Islet of Langerhans (tissue), 1 donor: ENCODE results near the gene SERPINB1.

ENCODE experiments used
- FAIRE-seq: peaks from one replicate; lab custom pipeline; 2011; peaks lifted over from hg19 to GRCh38; lab: Jason Lieb, UNC

Gene SERPINB1

DNA sequence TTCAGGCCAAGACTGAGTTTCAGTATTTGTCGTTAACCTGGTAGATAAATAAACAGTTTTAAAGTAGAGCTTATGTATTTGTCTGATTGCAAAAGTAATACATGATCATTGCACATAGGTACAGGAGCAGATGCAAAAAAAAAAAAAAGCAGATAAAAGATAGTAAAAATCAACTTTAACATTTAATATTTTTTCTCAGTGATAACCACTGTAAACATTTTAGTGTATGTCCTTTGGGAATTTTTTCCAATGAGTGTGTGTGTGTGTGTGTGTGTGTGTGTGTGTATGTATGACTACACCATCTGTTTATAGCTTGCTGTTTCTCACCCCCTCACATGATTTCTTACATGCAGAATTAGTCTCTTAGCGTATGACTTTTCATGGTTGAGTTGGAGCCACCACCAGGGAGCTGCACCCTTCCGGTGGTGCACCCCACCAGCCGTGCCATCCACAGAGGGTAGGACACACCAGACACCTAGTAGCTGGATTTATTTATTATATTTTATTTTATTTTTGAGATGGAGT, 50.2 kb downstream of the SERPINB1 start:
- peak; percentile 76 for FAIRE-seq

DNA sequence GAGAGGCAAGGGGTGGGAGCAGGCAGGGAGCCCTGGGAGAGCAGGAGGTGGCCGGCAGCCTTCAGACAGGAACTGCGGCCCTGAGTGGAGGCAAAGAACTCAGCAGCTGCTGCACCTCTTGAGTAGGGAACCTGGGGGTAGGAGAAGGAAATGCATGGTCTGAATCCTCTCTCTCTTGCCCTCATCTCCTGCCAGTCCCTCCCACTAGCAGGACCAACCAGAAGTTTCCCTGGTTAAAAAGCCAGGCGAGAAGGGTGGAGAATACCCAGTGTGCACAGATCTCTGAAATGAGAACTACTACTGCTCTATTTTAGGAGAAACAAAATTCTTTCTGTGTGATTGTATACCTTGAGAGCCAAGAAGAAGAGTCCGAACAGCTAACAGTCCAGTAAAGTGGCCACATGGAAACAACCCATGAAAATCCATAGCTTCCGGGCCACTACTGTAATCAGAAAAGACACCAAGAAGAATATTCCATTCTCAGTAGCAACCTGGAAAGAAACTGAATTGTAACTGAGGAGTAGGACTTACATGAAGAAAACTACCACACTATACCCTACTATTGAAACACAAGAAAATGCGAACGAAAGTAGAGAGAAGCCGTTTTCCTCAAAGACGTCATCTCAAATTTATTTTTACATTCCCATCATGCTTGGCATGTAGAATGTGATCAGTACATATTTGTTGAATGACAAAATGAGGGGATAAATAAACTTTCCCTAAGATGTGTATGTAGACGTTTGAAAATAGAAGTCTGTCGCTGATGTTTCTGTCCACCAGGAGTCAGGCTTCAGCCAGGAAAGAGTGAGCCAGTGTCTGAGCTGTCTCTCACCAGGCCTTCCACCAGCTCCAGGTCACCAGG, 50.8 kb downstream of the SERPINB1 start:
- no peak for FAIRE-seq

DNA sequence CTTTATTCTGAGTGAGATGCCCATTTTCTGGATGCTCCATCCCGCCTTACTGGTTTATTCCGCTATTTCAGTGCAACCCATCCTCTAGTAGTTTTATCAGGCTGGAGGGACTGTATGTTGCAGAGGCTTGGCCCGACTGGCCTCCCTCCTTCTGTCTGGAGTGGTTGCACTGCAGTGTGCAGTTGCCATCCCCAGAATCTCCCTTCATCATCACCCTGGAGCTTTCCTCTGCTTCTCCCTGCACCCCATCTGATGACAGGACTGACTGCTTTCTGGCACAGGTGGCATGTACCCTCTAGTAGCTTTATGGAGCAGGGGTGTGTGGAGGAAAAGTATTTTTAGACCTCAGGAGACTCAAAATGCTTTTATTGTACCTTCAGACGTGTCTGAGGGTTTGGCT, 55.4 kb downstream of the SERPINB1 start:
- FAIRE-seq = no peak

DNA sequence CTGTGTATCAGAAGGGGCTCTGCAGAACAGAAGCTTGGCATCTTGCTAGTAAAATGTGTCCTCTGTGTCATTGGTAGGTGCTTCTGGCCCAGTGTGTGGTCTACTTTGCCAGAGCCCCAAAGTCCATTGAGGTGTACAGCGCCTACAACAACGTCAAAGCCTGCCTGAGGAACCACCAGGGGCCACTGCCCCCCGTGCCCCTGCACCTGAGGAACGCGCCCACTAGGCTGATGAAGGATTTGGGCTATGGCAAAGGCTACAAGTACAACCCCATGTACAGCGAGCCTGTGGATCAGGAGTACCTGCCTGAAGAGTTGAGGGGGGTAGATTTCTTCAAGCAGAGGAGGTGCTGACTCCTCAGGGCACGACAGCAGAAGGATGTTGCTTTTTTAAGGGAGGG, 56.7 kb downstream of the SERPINB1 start:
- no peak for FAIRE-seq

DNA sequence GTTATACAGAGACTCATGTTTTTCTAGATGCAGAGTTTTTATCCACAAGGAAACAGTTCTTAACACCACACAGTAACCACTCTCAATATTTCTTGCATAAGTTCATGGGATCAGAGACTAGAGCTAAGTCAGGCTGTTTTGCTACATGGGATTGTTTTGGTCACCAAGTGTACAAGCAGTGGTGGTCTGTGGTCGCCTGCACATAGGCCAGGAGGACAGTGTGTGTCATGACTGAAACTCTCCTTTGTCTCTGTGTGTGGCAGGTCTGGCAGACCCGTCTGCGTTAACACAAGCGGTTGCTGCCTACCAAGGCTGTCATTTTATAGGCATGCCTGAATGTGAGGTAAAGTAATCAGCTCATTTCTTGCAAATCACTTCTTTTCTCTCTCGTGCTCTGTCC, 57.6 kb downstream of the SERPINB1 start:
- no peak for FAIRE-seq

DNA sequence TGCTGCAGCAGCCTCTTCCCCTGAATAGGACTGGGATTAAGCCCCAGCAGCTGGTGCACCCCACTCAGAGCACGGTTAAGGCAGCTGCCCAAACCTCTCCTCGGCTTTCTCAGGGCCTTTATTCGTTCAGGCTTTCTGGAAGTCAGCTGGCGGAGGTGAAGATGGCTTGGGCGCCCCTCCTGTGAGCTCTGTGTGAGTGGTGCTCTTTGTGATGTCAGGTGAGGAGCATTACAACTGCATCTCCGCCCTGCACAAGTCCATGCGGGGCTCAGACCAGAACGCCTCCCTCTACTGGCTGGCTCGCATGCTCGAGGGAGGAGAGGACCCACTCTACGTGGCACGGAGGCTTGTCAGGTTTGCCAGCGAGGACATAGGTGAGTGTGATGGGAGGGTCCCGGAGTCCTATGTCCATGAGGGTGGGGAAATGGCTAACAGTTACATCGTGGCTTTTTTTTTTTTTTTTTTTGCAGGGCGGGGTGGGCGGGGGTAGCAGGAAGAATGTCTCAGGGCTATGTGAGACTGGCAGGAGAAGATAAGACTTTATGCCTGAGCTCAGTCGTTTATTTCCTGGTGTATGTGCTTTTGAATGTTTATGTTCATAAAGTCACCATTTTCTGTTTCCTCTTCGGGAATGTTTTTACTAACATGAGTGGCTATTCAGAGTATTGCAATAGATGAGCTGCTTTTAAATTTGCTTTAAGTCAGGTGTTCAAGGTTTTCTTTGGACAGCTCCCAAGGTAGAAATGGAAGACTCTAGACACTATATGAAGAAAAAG, 58.3 kb downstream of the SERPINB1 start:
- no peak for FAIRE-seq

DNA sequence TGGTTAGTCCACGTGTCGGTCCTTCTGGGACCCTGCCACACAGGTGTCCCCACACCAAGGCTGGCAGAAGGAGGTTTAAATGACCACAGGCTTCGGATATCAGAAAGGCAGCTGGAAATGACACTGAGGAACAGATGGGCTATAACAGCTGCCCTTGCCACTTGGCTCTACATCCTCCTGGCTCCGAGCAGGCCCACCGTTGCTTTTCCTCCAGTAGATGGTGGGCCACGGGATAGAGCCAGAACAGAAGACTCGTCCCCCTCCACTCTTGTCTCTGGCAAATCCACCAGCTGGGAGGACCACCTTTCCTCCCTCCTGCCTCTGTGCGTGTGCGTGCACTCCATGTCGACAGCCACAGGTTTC, 58.9 kb downstream of the SERPINB1 start:
- FAIRE-seq = no peak

DNA sequence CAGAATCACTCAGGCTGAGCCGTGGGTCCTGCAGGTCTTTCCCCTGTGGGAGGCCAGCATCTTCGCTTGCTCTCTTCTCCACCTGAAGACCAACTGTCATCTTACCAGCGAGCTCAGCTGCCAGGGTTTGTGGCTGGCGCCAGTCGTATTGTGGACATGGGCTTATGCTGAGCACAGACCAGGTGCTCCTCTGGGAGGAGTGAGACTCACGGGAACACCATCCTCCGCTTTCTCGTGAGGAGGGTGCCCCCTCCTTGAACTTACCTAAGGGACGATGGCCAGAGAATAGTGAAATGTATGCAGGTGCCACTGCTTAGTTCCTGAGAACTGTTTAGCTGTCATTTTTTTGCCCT, 59.3 kb downstream of the SERPINB1 start:
- no peak for FAIRE-seq
